Measurements from ENCODE around the gene ZNF609. TPM values are rescaled to one million over a fixed set of nuclear protein-coding genes. Genes with fewer than 3 reads are reported as not detected.

The ZNF609 gene
- total and polyA plus RNA-seq, 2 of the 13 experiments (the other 11 are each of a cell fraction or from before 2014, with no cell fraction given), result 8.9 to 9.9 TPM

GRCh38 chr15:64651601-64652191, 191.3 kb downstream of the ZNF609 start (continued):
- TF ChIP-seq ZBTB4 (CRISPR knock-in tag; IDR thresholded peaks at IDR 0.05; ENCODE audit: borderline replicate concordance) (no peak), ZFP91 (CRISPR knock-in tag; IDR thresholded peaks at IDR 0.05; ENCODE audit: borderline replicate concordance) (no peak), HOXA7 (CRISPR knock-in tag; IDR thresholded peaks at IDR 0.05) (no peak), ZNF558 (CRISPR knock-in tag; IDR thresholded peaks at IDR 0.05; ENCODE audit: borderline replicate concordance) (no peak), SP5 (CRISPR knock-in tag; IDR thresholded peaks at IDR 0.05; ENCODE audit: borderline replicate concordance, low read depth) (no peak), ZNF605 (CRISPR knock-in tag; IDR thresholded peaks at IDR 0.05) (no peak; the same call in 1 of the 2 replicates), ZNF589 (CRISPR knock-in tag; conservative IDR thresholded peaks at IDR 0.05) (no peak), SIX4 (CRISPR knock-in tag; IDR thresholded peaks at IDR 0.05) (no peak), ZNF513 (CRISPR knock-in tag; conservative IDR thresholded peaks at IDR 0.05) (no peak), NR2F2 (IDR thresholded peaks at IDR 0.05; ENCODE audit: borderline replicate concordance, low read depth) (peak; percentile 30; the same call in 1 of the 2 replicates), ZBED4 (CRISPR knock-in tag; IDR thresholded peaks at IDR 0.05; ENCODE audit: borderline replicate concordance) (no peak), TCF7 (IDR thresholded peaks at IDR 0.05; ENCODE audit: low read depth) (no peak), TBX2 (CRISPR knock-in tag; IDR thresholded peaks at IDR 0.05; ENCODE audit: borderline replicate concordance) (peak; percentile 67; the same call in 1 of the 2 replicates), NR2F1 (CRISPR knock-in tag; IDR thresholded peaks at IDR 0.05) (no peak), ZNF652 (CRISPR knock-in tag; IDR thresholded peaks at IDR 0.05; ENCODE audit: borderline replicate concordance, low read depth) (no peak), TAF1 (CRISPR knock-in tag; IDR thresholded peaks at IDR 0.05) (no peak), NFRKB (IDR thresholded peaks at IDR 0.05) (no peak), HNRNPUL1 (IDR thresholded peaks at IDR 0.05; ENCODE audit: low read depth, low read length) (no peak)
